GM13976 (cell line): ENCODE measurements around the gene BTN2A1.

Experiments used
- DNase-seq: peaks from one replicate; pipeline ENCODE4 v3.0.0; 2012; ENCODE audit warnings: low spot score
- CTCF ChIP-seq: IDR thresholded peaks from 2 replicates; pipeline ENCODE4 v1.5.1; 2012; ENCODE audit warnings: borderline replicate concordance, mild to moderate bottlenecking; ENCODE audit not compliant: insufficient read depth; ENCODE audit errors: extremely low read depth, missing control alignments, control extremely low read depth
- in situ Hi-C: fragments of 300-500 bp; cut with MboI; formaldehyde crosslinking; loops from one replicate; pipeline ENCODE4 v1.12.0; 2022; ENCODE audit warnings: low sequenced_read_pairs, mixed read lengths, inconsistent platforms; ENCODE audit not compliant: unreplicated experiment

The BTN2A1 gene

GRCh38 chr6:26475823-26476729 is 18.3 kb downstream of the BTN2A1 start:
- no peak for DNase-seq
- in situ Hi-C loops, result no loop called here
- TF ChIP-seq CTCF, result no peak

DNA sequence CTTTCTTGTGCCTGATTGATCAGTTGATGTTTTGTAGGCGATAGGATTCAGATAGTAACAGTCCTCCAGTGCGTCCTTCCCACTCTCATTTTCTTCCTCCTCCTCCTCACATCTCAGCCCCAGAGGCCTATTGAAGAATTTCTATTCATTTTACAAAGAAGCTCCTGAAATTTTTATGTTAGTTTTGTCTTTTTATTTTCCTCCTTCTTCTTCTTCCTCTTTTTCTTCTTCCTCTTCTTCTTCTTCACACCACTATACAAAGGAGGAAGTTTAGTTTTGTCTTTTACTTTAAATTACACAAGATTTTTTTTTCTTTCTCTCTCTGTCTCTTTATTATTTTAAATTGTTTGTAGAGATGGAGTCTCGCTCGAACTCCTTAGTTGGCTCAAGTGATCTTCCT is 19.1 kb downstream of the BTN2A1 start:
- no peak for DNase-seq
- no peak for TF ChIP-seq CTCF
- in situ Hi-C loops, result no loop called here

- TF ChIP-seq CTCF, result no peak
- no peak for DNase-seq
- in situ Hi-C loops, result no loop called here
Observed at GRCh38 chr6:26477426-26477825, 19.7 kb downstream of the BTN2A1 start.

- no peak for TF ChIP-seq CTCF
- in situ Hi-C loops, result no loop called here
- DNase-seq, result no peak
Observed at GRCh38 chr6:26478100-26478984, 20.6 kb downstream of the BTN2A1 start.

- DNase-seq, result no peak
- in situ Hi-C loops, result no loop called here
- TF ChIP-seq CTCF, result no peak
Observed at GRCh38 chr6:26478985-26479278, 21.2 kb downstream of the BTN2A1 start.

DNA sequence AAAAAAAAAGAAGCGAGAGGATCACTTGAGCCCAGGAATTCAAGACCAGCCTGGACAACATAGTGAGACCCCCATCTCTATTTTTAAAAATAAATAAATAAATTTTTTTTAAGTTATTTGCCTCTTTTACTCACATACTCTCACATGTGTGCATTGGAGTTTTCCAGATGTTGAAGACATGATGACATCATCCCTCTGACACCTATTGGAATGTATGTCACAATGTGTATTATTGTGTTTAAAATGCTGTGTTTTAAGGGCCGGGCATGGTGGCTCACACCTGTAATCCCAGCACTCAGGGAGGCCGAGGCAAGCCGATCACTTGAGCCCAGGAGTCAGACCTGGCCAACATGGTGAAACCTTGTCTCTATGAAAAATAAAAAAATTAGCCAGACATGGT is 24.6 kb downstream of the BTN2A1 start:
- no peak for TF ChIP-seq CTCF
- in situ Hi-C loops, result no loop called here
- no peak for DNase-seq
